ENCODE results near the gene EVA1A. TPM values are rescaled to one million over a fixed set of nuclear protein-coding genes. Genes with fewer than 3 reads are reported as not detected.

The EVA1A gene
- total RNA-seq, 1 experiment from 2014 or later = 0.68 TPM

- H2BK20ac ChIP-seq (ENCODE audit: low read depth, low read length, poor library complexity, severe bottlenecking) = no peak overlapping the region
- H3K4me1 ChIP-seq (ENCODE audit: insufficient read depth, low read length) = no peaks in the 10 kb centered on the region
- Mint-ChIP-seq H3K9me3 (peaks cover 2 to 3% of the 10 kb centered on the region in 2 experiments; a peak in 1 of 5 replicates), H3K4me1 (no peaks in the 10 kb centered on the region), H3K36me3 (ENCODE audit: insufficient read depth in 1 of 3, low read depth in 3 of 3) (peaks cover 0 to 5% (median 0%) of the 10 kb centered on the region in 3 experiments; a peak in 1 of 7 replicates), H3K27me3 (ENCODE audit: low read depth) (peaks cover 2% of the 10 kb centered on the region), H3K27ac (no peak overlapping the region), H3K4me3 (no peak overlapping the region)
- H4K91ac ChIP-seq (ENCODE audit: insufficient read length, low read depth, low read length) = no peak overlapping the region
- no peak overlapping the region for H3K23ac ChIP-seq (ENCODE audit: insufficient read length, low read depth, low read length)
- no peaks in the 10 kb centered on the region for H3K79me1 ChIP-seq (ENCODE audit: insufficient read depth, low read depth, low read length, poor library complexity, severe bottlenecking)
- no peak overlapping the region for H4K5ac ChIP-seq (ENCODE audit: insufficient read length, low read depth, low read length)
- H3K56ac ChIP-seq (ENCODE audit: insufficient read length, low read depth, low read length) = no peak overlapping the region
- H3K9me3 ChIP-seq (ENCODE audit: control insufficient read depth, low read depth, low read length) = no peaks in the 10 kb centered on the region
- no peak overlapping the region for H2BK120ac ChIP-seq (ENCODE audit: low read depth, low read length, poor library complexity, severe bottlenecking)
- no peak overlapping the region for H2BK5ac ChIP-seq (ENCODE audit: insufficient read length, low read length)
- no peak overlapping the region for H3K14ac ChIP-seq (ENCODE audit: insufficient read depth, low read length)
- no peak overlapping the region for H3K4ac ChIP-seq (ENCODE audit: low read depth, low read length)
- TF ChIP-seq CTCF (conservative IDR thresholded peaks at IDR 0.05) = no peak
- H4K20me1 ChIP-seq (ENCODE audit: control insufficient read depth, insufficient read depth, insufficient read length) = no peaks in the 10 kb centered on the region
- no peak overlapping the region for H3K18ac ChIP-seq (ENCODE audit: insufficient read length, low read depth, low read length)
- H2BK12ac ChIP-seq (ENCODE audit: insufficient read length, low read depth, low read length) = no peak overlapping the region
- H3K27ac ChIP-seq (ENCODE audit: insufficient read length, low read depth, low read length) = no peak overlapping the region
- H2AK5ac ChIP-seq (ENCODE audit: insufficient read length, low read length) = no peak overlapping the region
- H3K9ac ChIP-seq (ENCODE audit: extremely low read depth, insufficient read length, low read length) = no peak overlapping the region
- H3K79me2 ChIP-seq (ENCODE audit: insufficient read depth, low read length) = no peaks in the 10 kb centered on the region
- H2AFZ ChIP-seq (ENCODE audit: low read length) = no peak overlapping the region
- no peak overlapping the region for H3T11ph ChIP-seq (ENCODE audit: low read length)
- WGBS (ENCODE audit: extremely low coverage, insufficient read length, low lambda C conversion rate) = no CpG with 5 or more reads among the region's 1 CpG
- no peak for DNase-seq
- no peak overlapping the region for H3K4me2 ChIP-seq (ENCODE audit: insufficient read depth, insufficient read length, low read length)
- no peaks in the 10 kb centered on the region for H3K27me3 ChIP-seq (ENCODE audit: insufficient read depth, low read length)
- no peaks in the 10 kb centered on the region for H3K23me2 ChIP-seq (ENCODE audit: insufficient read length, low read depth, low read length, poor library complexity, severe bottlenecking)
- no peak overlapping the region for H2BK15ac ChIP-seq (ENCODE audit: low read depth, low read length)
- H4K8ac ChIP-seq (replicated peaks; ENCODE audit: insufficient read length, low read depth, low read length) = no peak overlapping the region
Measured at GRCh38 chr2:75580606-75581005, 19.9 kb upstream of the EVA1A start.

All from H9 (cell line).